GM18517 (cell line): Measurements from ENCODE around the gene UBE2E3.
"Not testable (repeated sequence)": the region's sequence is repeated elsewhere in the genome, so short reads cannot be mapped to it uniquely, and the experiment has no call there.

Source experiments
- ATAC-seq: cut with Tn5 transposase; IDR thresholded peaks from one replicate; pipeline ENCODE4 v1.9.1; 2021; ENCODE audit warnings: mild to moderate bottlenecking, moderate library complexity; ENCODE audit not compliant: unreplicated experiment

The UBE2E3 gene

DNA sequence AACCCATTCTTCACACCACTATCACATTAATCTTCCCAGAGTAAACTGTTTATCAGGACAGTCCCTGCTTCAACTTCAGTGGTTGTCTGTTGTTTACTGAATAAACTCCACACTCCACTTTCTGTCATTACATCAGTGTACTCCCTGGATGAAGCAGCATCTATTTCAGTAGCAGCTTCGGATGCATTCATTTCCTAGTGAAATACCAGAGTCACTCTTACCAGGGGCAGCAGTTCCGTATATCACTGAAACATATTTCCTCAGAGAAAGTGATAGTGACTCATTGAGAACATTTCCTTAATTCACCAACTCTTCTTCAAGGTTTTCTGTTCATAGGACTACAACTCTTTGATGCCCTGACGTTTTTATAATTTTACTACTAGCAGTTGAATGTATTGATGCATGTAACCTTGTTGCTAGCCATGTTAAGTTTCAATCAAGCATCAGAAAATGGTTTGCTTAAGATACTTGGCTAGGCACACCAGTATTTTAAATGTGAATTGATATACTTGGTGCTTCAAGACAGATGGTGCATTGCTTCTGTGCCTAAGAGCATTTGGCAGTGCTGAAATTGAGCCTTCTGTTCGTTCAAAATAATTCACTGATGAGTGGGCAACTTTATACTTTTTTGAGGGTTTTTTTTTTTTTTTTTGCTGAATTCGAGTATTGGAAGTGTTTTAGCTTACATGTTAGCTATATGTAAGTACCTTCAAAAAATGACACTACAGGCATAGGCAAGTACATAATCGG lies 92.3 kb downstream of the UBE2E3 start:
- ATAC-seq = no peak

- no peak for ATAC-seq
Observed at GRCh38 chr2:181073896-181074295, 93.5 kb downstream of the UBE2E3 start.

GRCh38 chr2:181074457-181074856 lies 94.1 kb downstream of the UBE2E3 start:
- ATAC-seq = no peak

- ATAC-seq = no peak
Observed at GRCh38 chr2:181076658-181077057, 96.3 kb downstream of the UBE2E3 start.

GRCh38 chr2:181077128-181077709 lies 96.8 kb downstream of the UBE2E3 start:
- ATAC-seq = peak; percentile 89

GRCh38 chr2:181083140-181083539 lies 102.7 kb downstream of the UBE2E3 start:
- no peak for ATAC-seq

DNA sequence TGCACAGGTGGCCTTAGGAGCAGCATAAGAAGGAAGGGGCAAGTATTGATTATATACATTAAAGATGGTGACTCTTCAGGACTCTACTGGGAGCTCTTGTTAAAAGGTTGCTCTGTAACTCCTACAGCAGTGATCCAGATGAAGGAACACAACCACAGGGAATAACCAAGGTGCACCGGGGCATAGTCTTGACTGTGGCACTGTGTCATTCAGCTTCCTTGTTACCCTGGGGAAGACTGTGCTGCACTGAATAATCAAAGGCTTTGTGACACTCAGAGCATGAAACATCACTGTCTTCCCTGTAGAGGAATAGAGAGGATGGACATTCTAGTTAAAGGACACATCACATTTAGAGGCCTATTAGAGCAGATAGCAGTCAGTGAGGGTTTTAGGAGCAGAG lies 105.3 kb downstream of the UBE2E3 start:
- ATAC-seq = no peak

DNA sequence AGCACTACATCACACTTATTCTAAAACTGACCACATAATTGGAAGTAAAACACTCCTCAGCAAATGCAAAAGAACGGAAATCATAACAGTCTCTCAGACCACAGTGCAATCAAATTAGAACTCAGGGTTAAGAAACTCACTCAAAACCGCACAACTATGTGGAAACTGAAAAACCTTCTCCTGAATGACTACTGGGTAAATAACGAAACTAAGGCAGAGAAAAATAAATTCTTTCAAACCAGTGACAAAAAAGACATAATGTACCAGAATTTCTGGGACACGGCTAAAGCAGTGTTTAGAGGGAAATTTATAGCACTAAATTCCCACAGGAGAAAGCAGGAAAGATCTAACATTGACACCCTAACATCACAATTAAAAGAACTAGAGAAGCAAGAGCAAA lies 111.5 kb downstream of the UBE2E3 start:
- not testable (repeated sequence) for ATAC-seq

DNA sequence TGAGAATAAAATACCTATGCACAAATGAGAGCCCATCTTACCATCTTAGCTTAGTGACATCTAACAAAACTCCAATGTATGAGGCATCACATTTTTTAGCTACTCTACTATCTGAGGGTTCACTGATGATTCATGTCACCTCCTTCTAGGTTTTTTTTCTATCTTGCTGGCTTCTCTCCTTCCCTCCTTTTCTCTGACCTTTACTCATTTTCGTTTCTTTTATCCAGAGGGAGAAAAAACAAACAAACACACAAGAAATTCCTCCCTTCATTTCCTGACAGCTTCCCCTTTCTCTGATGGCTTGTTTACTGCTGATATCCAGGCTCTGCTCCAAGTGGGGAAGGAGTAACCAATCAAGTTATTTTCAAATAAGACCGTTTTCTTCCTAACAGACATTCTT lies 115.1 kb downstream of the UBE2E3 start:
- ATAC-seq = no peak

DNA sequence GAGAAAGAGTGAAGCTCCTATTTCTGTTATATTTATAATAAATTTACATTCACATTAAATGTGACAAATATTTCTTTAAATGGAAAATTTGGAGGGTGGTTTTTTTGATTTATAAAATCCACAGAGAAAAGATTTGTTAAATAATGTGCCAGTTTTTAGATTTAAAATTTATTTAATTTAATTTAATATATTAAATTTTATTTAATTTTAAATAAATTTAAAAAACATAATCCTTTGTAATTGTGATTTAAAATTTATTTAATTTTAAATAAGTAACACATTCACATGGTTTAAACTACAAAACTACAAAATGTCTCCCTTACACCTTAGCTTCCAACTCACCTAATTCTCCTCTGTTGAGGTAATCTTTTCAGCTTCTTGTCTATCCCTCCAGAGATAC lies 123.3 kb downstream of the UBE2E3 start:
- ATAC-seq = no peak

DNA sequence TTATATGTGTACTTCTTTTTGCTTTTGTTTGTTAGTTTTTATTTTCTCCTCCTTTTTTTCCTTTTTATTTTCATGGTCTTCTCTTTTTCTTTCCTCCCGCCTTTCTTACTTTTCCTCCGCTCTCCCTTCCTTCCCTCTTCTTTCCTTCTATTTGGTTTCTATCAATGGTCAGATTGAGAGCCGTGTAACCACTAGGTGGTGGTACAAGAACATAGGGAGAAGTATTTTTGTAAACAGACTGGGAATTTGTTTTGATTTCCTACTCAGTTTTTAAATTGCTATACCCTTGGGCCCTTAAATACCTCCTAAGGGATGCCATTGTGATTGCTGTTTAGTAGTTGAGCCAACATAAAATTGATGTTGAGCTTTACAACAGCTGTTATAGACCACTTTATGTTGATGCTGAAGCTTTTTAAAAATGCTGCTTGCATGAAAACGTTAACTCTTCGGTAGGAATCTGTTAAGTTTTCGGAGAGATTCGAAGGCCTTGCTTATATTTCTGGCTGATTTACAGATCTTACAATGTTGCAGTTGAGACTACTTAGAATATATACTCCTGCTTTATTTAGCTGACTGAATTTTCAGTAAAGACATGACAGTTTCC lies 124.2 kb downstream of the UBE2E3 start:
- ATAC-seq = no peak

GRCh38 chr2:181105562-181105961 lies 125.2 kb downstream of the UBE2E3 start:
- no peak for ATAC-seq

GRCh38 chr2:181106229-181106628 lies 125.8 kb downstream of the UBE2E3 start:
- ATAC-seq = no peak

DNA sequence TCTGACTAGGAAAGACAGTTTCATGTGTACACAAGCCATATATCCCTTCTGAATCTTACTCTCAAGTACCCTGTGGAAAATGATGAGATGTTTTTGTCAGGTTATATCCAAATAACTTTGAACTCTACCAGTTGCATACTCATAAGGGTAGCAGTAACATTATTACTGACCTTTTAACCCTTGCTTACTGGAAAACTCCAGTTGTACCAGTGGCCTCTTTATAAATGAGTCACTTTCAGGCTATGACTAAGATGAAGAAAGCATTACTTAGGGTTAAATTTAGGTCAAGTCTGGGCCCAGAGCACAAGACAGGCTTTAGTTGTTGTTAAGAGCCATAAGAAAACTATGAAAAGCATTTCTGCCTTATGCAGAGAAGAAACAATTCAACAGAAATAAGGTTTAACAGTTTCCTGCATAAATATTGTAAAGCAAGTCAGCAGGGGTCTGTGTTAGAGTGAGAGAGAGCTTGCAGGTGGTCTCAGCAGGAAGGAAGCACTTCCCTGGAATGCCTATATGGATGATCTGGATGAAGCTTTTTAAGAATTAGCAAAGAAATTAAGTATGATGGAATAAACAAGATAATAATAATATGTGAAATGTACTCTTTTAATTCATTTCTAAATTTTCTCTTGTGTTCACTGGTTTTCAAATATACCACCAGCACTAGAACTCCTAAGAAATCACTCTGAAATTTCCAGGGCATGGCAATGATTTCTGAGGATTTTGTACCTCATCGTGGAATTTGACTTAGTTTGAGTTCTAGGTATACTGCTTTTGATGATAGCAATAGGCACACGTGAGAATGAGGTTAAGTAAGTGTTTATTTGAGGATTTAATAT lies 126.6 kb downstream of the UBE2E3 start:
- ATAC-seq = peak; percentile 99

GRCh38 chr2:181107628-181107945 lies 127.2 kb downstream of the UBE2E3 start:
- no peak for ATAC-seq

- no peak for ATAC-seq
Observed at GRCh38 chr2:181111059-181111458, 130.7 kb downstream of the UBE2E3 start.

- ATAC-seq = no peak
Observed at GRCh38 chr2:181112916-181113315, 132.5 kb downstream of the UBE2E3 start.
